Measurements from ENCODE around the gene NMNAT2.

DNA sequence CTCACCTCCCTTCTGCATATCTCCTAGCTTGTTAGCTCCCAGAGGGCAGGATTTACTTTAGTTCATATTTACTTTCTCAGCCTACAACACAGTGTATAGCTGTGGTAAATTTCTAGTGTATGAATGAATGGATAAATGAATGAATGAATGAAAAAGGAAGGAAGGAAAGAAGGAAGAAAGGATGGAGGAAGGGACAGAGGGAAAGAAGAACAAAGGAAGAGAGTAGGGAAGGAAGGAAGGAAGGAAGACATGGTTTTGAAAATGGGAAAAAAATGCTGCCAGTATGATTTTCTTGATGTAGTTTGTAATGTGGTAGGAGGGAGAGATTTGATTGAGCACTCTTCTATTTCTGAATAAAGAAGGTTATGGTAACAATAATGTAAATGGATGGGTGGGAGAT is 185.1 kb downstream of the NMNAT2 start:
- TF ChIP-seq, protein P1, sequence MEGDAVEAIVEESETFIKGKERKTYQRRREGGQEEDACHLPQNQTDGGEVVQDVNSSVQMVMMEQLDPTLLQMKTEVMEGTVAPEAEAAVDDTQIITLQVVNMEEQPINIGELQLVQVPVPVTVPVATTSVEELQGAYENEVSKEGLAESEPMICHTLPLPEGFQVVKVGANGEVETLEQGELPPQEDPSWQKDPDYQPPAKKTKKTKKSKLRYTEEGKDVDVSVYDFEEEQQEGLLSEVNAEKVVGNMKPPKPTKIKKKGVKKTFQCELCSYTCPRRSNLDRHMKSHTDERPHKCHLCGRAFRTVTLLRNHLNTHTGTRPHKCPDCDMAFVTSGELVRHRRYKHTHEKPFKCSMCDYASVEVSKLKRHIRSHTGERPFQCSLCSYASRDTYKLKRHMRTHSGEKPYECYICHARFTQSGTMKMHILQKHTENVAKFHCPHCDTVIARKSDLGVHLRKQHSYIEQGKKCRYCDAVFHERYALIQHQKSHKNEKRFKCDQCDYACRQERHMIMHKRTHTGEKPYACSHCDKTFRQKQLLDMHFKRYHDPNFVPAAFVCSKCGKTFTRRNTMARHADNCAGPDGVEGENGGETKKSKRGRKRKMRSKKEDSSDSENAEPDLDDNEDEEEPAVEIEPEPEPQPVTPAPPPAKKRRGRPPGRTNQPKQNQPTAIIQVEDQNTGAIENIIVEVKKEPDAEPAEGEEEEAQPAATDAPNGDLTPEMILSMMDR (conservative IDR thresholded peaks at IDR 0.05; ENCODE audit: low read depth, low read length): no peak
- no peak for TF ChIP-seq EZH2 (IDR thresholded peaks at IDR 0.05; ENCODE audit: borderline replicate concordance, low read depth, low read length, poor library complexity, severe bottlenecking)
